Effector memory CD8-positive, alpha-beta T cell (primary cell): ENCODE measurements around the gene BRD7.
A peak's percentile ranks its signal among the peaks of the same experiment; 100 is the strongest.

ENCODE experiments used
- ATAC-seq: fragments of 150-1000 bp; cut with Tn5 transposase; replicated peaks from 2 replicates; pipeline ENCODE4 v1.10.0; 2021; ENCODE audit warnings: mild to moderate bottlenecking, moderate library complexity
- DNase-seq, 3 experiments: peaks; one replicate each; pipeline ENCODE4 v3.0.0; 2021
- H3K27ac Mint-ChIP-seq, 2 donors: one replicate each; pipeline ENCODE4 v1.8.0; 2022; ENCODE audit warnings: mild to moderate bottlenecking in 2 of 2, mixed read lengths in 2 of 2, moderate library complexity in 2 of 2
- H3K27me3 Mint-ChIP-seq, 2 donors: one replicate each; pipeline ENCODE4 v1.8.0; 2022; ENCODE audit warnings: mixed read lengths in 2 of 2
- H3K36me3 Mint-ChIP-seq: one replicate; pipeline ENCODE4 v1.8.0; 2022; ENCODE audit warnings: mild to moderate bottlenecking, moderate library complexity, mixed read lengths; ENCODE audit not compliant: insufficient read depth
- H3K4me1 Mint-ChIP-seq, 2 donors: one replicate each; pipeline ENCODE4 v1.8.0; 2022; ENCODE audit warnings: low read depth in 2 of 2, mixed read lengths in 2 of 2
- H3K4me3 Mint-ChIP-seq, 2 donors: one replicate each; pipeline ENCODE4 v1.8.0; 2022; ENCODE audit warnings: mild to moderate bottlenecking in 2 of 2, mixed read lengths in 2 of 2, moderate library complexity in 2 of 2
- H3K9me3 Mint-ChIP-seq, 2 donors: one replicate each; pipeline ENCODE4 v1.8.0; 2022; ENCODE audit warnings: mixed read lengths in 2 of 2
- total RNA-seq, 9 experiments: gene quantifications; one replicate each; lab custom pipeline; 2026; lab: John Stamatoyannopoulos, UW

BRD7 gene
- 103 to 151 (median 125) reads per million in 9 experiments for total RNA-seq

GRCh38 chr16:50368410-50369132, at the start of gene BRD7:
Gene BRD7, minus strand, starts transcription at chr16:50368988. Its CDS starts 214 bp downstream, at chr16:50368774.
- peak within 1 kb of the TSS; percentile 93 to 97 for H3K27ac Mint-ChIP-seq
- H3K4me3 Mint-ChIP-seq: peak within 1 kb of the TSS; percentile 91
- H3K36me3 Mint-ChIP-seq: peaks cover 19% of the 10 kb centered on the region
- peaks cover 1 to 7% of the 10 kb centered on the region in 2 donors for H3K27me3 Mint-ChIP-seq
- peaks cover 40 to 48% of the 10 kb centered on the region in 2 donors for H3K4me1 Mint-ChIP-seq
- H3K9me3 Mint-ChIP-seq: no peaks in the 10 kb centered on the region
- DNase-seq: peak; percentile 56 to 68 (median 65)
- ATAC-seq: peak; percentile 91

GRCh38 chr16:50416388-50416787, 47.6 kb upstream of the BRD7 start:
- H3K27me3 Mint-ChIP-seq: peaks cover 39 to 44% of the 10 kb centered on the region in 2 donors
- no peaks in the 10 kb centered on the region for H3K4me1 Mint-ChIP-seq
- no peak overlapping the region for H3K4me3 Mint-ChIP-seq
- no peak overlapping the region for H3K27ac Mint-ChIP-seq
- ATAC-seq (no peak), DNase-seq (no peak)
- H3K36me3 Mint-ChIP-seq: peaks cover 2% of the 10 kb centered on the region
- H3K9me3 Mint-ChIP-seq: peaks cover 8 to 34% of the 10 kb centered on the region in 2 donors

GRCh38 chr16:50414152-50414551, 45.4 kb upstream of the BRD7 start:
- Mint-ChIP-seq H3K27ac (no peak overlapping the region), H3K4me3 (no peak overlapping the region), H3K9me3 (peaks cover 0 to 23% of the 10 kb centered on the region in 2 donors), H3K36me3 (peaks cover 2% of the 10 kb centered on the region), H3K4me1 (no peaks in the 10 kb centered on the region), H3K27me3 (peaks cover 22 to 33% of the 10 kb centered on the region in 2 donors)
- DNase-seq: no peak
- ATAC-seq: no peak

DNA sequence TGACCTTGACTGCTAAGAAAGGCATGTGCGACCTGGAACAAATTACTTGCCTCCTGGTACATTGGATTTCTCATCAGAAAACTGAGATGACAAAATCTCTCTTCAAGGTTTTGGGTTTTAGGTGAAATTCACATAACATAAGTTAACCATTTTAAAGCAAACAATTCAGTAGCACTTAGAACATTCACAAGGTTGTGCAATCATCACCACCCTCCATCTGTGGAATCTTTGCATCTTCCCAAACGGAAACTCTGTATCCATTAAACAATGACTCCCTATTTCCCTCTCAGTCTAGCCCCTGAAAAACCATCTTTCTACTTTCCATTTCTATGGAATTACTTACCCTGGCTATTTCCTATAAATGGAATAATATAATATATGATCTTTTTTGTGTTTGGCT, 42.2 kb upstream of the BRD7 start:
- no peaks in the 10 kb centered on the region for H3K4me1 Mint-ChIP-seq
- H3K27me3 Mint-ChIP-seq: peaks cover 5 to 7% of the 10 kb centered on the region in 2 donors
- DNase-seq: no peak
- H3K27ac Mint-ChIP-seq: no peak overlapping the region
- ATAC-seq: no peak
- no peak overlapping the region for H3K4me3 Mint-ChIP-seq
- peaks cover 2% of the 10 kb centered on the region for H3K36me3 Mint-ChIP-seq
- H3K9me3 Mint-ChIP-seq: no peaks in the 10 kb centered on the region

GRCh38 chr16:50408001-50408561, 39.3 kb upstream of the BRD7 start:
- DNase-seq (no peak), ATAC-seq (no peak)
- no peaks in the 10 kb centered on the region for H3K4me1 Mint-ChIP-seq
- H3K27me3 Mint-ChIP-seq: peaks cover 0 to 9% of the 10 kb centered on the region in 2 donors
- no peak overlapping the region for H3K27ac Mint-ChIP-seq
- H3K9me3 Mint-ChIP-seq: no peaks in the 10 kb centered on the region
- no peaks in the 10 kb centered on the region for H3K36me3 Mint-ChIP-seq
- no peak overlapping the region for H3K4me3 Mint-ChIP-seq

GRCh38 chr16:50407351-50407750, 38.6 kb upstream of the BRD7 start:
- Mint-ChIP-seq H3K9me3 (no peaks in the 10 kb centered on the region), H3K4me1 (no peaks in the 10 kb centered on the region), H3K27ac (no peak overlapping the region), H3K36me3 (no peaks in the 10 kb centered on the region), H3K27me3 (peaks cover 3 to 16% of the 10 kb centered on the region in 2 donors), H3K4me3 (no peak overlapping the region)
- ATAC-seq (no peak), DNase-seq (no peak)

DNA sequence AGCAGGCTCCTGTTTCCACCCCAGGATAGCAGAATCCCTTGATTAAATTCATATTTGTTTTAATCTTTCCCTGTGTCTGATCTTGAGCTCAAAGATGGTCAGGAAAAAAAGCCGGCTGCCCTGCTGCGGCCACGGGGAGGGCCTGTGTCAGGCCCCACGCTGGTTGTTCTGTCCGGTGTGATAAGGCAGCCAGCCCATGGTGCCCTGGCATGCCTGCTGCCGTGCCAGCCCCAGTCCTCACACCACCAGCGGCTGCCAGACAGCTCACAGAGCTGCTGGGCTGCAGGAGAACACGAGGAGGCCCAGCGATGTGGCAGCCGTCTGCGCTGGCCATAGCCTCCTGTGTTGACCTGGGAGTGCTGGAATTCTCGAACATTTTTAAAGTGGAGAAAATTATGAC, 34.7 kb upstream of the BRD7 start:
- H3K9me3 Mint-ChIP-seq: no peaks in the 10 kb centered on the region
- DNase-seq (no peak), ATAC-seq (no peak)
- no peak overlapping the region for H3K4me3 Mint-ChIP-seq
- H3K36me3 Mint-ChIP-seq: no peaks in the 10 kb centered on the region
- H3K4me1 Mint-ChIP-seq: peaks cover 0 to 2% of the 10 kb centered on the region in 2 donors
- H3K27ac Mint-ChIP-seq: no peak overlapping the region
- peaks cover 10 to 26% of the 10 kb centered on the region in 2 donors for H3K27me3 Mint-ChIP-seq

GRCh38 chr16:50402298-50402895, 33.6 kb upstream of the BRD7 start:
- no peaks in the 10 kb centered on the region for H3K9me3 Mint-ChIP-seq
- H3K27me3 Mint-ChIP-seq: peaks cover 10 to 26% of the 10 kb centered on the region in 2 donors
- H3K27ac Mint-ChIP-seq: peak overlapping the region in 1 of 2 donors; percentile 78
- H3K4me3 Mint-ChIP-seq: no peak overlapping the region
- peaks cover 0 to 2% of the 10 kb centered on the region in 2 donors for H3K4me1 Mint-ChIP-seq
- DNase-seq (no peak), ATAC-seq (no peak)
- H3K36me3 Mint-ChIP-seq: no peaks in the 10 kb centered on the region

DNA sequence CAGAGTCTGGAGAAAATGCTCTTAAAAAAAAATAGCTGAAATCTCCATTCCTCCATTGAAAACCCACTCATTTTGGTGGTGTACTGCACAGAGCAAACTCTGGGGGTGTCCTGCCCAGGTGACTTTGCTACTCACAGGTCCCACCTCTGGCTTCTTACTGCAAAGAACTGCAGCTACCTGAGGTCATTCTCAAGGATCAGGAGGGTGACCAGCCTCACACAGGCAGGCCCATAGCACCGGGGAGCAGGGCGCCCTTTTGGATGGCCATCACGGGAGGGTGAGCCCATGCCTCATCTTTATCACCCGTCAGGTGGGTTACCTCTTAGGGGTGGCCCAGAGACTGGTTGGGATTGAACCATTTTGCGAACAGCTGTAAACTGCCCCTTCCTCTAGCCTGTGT, 32.6 kb upstream of the BRD7 start:
- ATAC-seq: no peak
- H3K9me3 Mint-ChIP-seq: no peaks in the 10 kb centered on the region
- no peak for DNase-seq
- H3K36me3 Mint-ChIP-seq: no peaks in the 10 kb centered on the region
- no peak overlapping the region for H3K27ac Mint-ChIP-seq
- peaks cover 2 to 3% of the 10 kb centered on the region in 2 donors for H3K4me1 Mint-ChIP-seq
- peaks cover 10 to 26% of the 10 kb centered on the region in 2 donors for H3K27me3 Mint-ChIP-seq
- H3K4me3 Mint-ChIP-seq: no peak overlapping the region

DNA sequence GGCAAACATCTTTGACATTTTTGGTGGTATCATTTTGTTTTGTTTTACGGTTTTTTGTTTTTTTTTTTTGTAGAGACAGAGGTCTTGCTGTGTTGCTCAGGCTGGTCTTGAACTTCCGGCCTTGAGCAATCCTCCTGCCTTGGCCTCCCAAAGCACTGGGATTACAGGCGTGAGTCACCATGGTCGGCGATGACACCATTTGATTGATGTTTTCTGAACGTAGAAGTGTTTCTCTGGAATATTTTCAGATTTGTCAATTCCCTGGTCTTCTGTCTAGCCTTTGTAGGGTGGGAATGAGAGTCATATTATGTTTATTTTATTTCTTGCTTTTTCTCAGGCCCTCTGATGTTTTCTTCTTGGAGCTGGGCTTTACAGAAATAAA, 32.2 kb upstream of the BRD7 start:
- no peak overlapping the region for H3K27ac Mint-ChIP-seq
- no peaks in the 10 kb centered on the region for H3K36me3 Mint-ChIP-seq
- no peak for DNase-seq
- peaks cover 10 to 26% of the 10 kb centered on the region in 2 donors for H3K27me3 Mint-ChIP-seq
- no peaks in the 10 kb centered on the region for H3K9me3 Mint-ChIP-seq
- ATAC-seq: no peak
- H3K4me3 Mint-ChIP-seq: no peak overlapping the region
- H3K4me1 Mint-ChIP-seq: peaks cover 6 to 7% of the 10 kb centered on the region in 2 donors

GRCh38 chr16:50400312-50400966, 31.7 kb upstream of the BRD7 start:
- no peak for DNase-seq
- peaks cover 9 to 10% of the 10 kb centered on the region in 2 donors for H3K4me1 Mint-ChIP-seq
- ATAC-seq: no peak
- H3K9me3 Mint-ChIP-seq: no peaks in the 10 kb centered on the region
- no peaks in the 10 kb centered on the region for H3K36me3 Mint-ChIP-seq
- H3K27ac Mint-ChIP-seq: no peak overlapping the region
- H3K27me3 Mint-ChIP-seq: peaks cover 10 to 26% of the 10 kb centered on the region in 2 donors
- no peak overlapping the region for H3K4me3 Mint-ChIP-seq

GRCh38 chr16:50399411-50399810, 30.6 kb upstream of the BRD7 start:
- H3K4me3 Mint-ChIP-seq: no peak overlapping the region
- no peaks in the 10 kb centered on the region for H3K9me3 Mint-ChIP-seq
- ATAC-seq: no peak
- DNase-seq: no peak
- peaks cover 10 to 11% of the 10 kb centered on the region in 2 donors for H3K4me1 Mint-ChIP-seq
- H3K27me3 Mint-ChIP-seq: peaks cover 10 to 26% of the 10 kb centered on the region in 2 donors
- H3K36me3 Mint-ChIP-seq: no peaks in the 10 kb centered on the region
- H3K27ac Mint-ChIP-seq: no peak overlapping the region

DNA sequence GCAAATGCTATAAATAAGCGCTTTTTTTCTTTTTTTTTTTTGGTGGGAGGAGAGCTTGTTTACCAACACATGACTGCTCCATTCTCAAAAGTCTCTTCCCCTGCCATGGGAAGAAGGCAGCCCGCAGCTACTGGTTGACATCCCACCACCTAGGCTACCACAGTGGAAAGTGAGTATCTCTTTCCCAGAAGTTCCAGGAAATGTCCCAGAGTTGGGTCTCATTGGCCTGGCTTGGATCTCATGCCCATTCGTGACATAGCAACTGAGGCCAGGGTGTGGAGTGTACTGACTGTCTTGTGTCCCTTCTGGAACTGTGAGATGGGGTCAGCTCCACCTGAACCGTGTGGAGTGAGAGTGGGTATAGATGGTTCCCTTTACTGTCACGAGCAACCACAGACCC, 29.5 kb upstream of the BRD7 start:
- Mint-ChIP-seq H3K36me3 (no peaks in the 10 kb centered on the region), H3K4me3 (no peak overlapping the region), H3K4me1 (peaks cover 11 to 13% of the 10 kb centered on the region in 2 donors), H3K9me3 (no peaks in the 10 kb centered on the region), H3K27ac (no peak overlapping the region), H3K27me3 (peaks cover 10 to 17% of the 10 kb centered on the region in 2 donors)
- ATAC-seq: no peak
- DNase-seq: no peak
